Stomach (tissue), 9 donors: ENCODE measurements around the gene ARSJ. TPM values are rescaled to one million over a fixed set of nuclear protein-coding genes. Genes with fewer than 3 reads are reported as not detected.
A peak's percentile ranks its signal among the peaks of the same experiment; 100 is the strongest.

Experiments used
- DNase-seq, 2 donors: peaks; one replicate each; pipeline versions ENCODE4 v3.0.0 to v3.0.0-alpha.2; 2013 to 2019
- H3K27ac ChIP-seq, 5 donors: fragments of 200-600 bp in 4 of 5; sonication (generic) in 4 of 5; one replicate each; pipeline ENCODE4 v1.5.1; 2013 to 2019; ENCODE audit warnings: mild to moderate bottlenecking in 1 of 5, moderate library complexity in 1 of 5
- H3K27me3 ChIP-seq, 3 donors: fragments of 200-600 bp; sonication (generic); one replicate each; pipeline ENCODE4 v1.5.1; 2017 to 2019; ENCODE audit warnings: mixed run types in 1 of 3
- H3K36me3 ChIP-seq, 4 donors: fragments of 200-600 bp; sonication (generic); 1 replicate in 3 of 4; 2 replicates in 1 of 4; pipeline ENCODE4 v1.5.1; 2016 to 2019
- H3K4me1 ChIP-seq, 4 donors: fragments of 200-600 bp; sonication (generic); one replicate each; pipeline ENCODE4 v1.5.1; 2016 to 2019
- H3K4me3 ChIP-seq, 4 donors: fragments of 200-600 bp; sonication (generic) in 3 of 4; one replicate each; pipeline ENCODE4 v1.5.1; 2016 to 2019; ENCODE audit warnings: mild to moderate bottlenecking in 1 of 4
- H3K9me3 ChIP-seq, 4 donors: fragments of 200-600 bp; sonication (generic); one replicate each; pipeline ENCODE4 v1.5.1; 2016 to 2019
- CTCF ChIP-seq, 7 experiments: fragments of 450-650 bp in 4 of 7; fragments of 200-600 bp in 3 of 7; sonication (generic) in 3 of 7; IDR thresholded peaks; one replicate each; pipeline ENCODE4 v1.5.1; 2016 to 2019; ENCODE audit warnings: antibody characterized with exemption in 7 of 7, control low read depth in 2 of 7, mild to moderate bottlenecking in 1 of 7
- EP300 ChIP-seq: sonication (generic); formaldehyde crosslinking; IDR thresholded peaks from one replicate; pipeline ENCODE4 v1.6.1; 2017; ENCODE audit warnings: antibody characterized with exemption
- POLR2A ChIP-seq, 4 donors: fragments of 450-650 bp; IDR thresholded peaks; one replicate each; pipeline ENCODE4 v1.6.1; 2016; ENCODE audit warnings: antibody characterized with exemption in 4 of 4, control low read depth in 2 of 4, mild to moderate bottlenecking in 1 of 4, moderate library complexity in 1 of 4
- POLR2AphosphoS5 ChIP-seq, 3 donors: sonication (generic); formaldehyde crosslinking; IDR thresholded peaks; one replicate each; pipeline ENCODE4 v1.6.1; 2016; ENCODE audit warnings: antibody characterized with exemption in 3 of 3
- WGBS, 5 donors: extraction: QIAGEN DNeasy Blood & Tissue Kit in 3 of 5; methylation state at CpG; one replicate each; pipeline versions ENCODE4 v1.1.5 to v1.1.7; 2013 to 2018; 5-methylcytosine and 5-hydroxymethylcytosine counted together
- intact Hi-C: fragments of 100-400 bp; cut with DNase I; formaldehyde crosslinking; loops from one replicate; pipeline ENCODE4 v1.15.1; 2023; ENCODE audit warnings: low total_unique reads
- polyA plus RNA-seq, 3 donors: library from polyadenylated mRNA; stranded (reverse); fragments of 200-250 nt; gene quantifications; one replicate each; pipeline ENCODE4 v1.2.3, GENCODE V29; 2013
- total RNA-seq, 5 donors: library from RNA; depleted of rRNA; stranded (reverse); fragments of >200 nt; gene quantifications; one replicate each; pipeline versions ENCODE4 v1.1.0 to v1.2.3, GENCODE V29; 2014 to 2016
- donor health status: healthy with polysubstance abuse.
- donor health status: Bipolar disorder and iron deficiency.
- donor health status: healthy.

ARSJ gene
- total and polyA plus RNA-seq, 8 donors, result 0.92 to 23.3 (median 5.6) TPM

DNA sequence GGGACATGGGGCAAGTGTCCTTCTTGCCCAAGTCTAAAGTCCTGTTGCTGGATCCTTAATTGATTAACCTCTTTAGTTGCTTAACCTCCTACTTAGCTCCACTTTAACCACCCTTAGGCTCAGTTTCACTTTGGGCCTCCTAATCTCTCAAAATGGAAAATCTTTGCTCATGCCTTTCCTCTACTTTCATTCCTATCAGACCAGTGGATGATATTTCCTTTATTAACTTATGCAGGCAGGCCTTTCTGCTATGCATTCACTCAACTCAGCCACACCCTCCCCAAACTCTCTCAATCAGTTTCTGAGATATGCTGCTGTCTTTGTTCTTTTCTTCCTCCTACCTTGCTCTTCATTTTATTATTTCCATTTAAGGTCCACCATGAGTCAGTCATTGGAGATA lies 14.4 kb upstream of the ARSJ start:
- intact Hi-C loops, result no loop called here
- no peaks in the 10 kb centered on the region for H3K36me3 ChIP-seq
- DNase-seq, result no peak

DNA sequence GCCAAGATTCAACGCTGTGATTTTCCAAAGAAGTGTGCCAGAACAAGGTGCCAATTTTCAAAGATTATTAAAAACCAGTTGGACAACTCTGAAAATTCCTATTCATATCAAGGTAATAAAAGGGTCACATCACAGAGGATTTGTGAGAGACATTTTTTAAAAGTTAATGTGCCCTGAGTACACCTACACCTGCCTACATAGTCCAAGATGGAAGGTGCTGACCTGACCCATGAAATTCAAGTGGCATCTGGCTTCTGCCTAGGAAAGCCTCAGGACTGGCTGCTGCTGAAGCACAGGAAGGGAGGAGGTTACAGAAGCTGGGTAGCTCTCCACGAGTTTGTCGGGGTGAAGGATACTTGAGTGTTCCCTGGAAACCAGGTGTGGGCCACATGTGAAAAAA lies 11.4 kb upstream of the ARSJ start:
- H3K36me3 ChIP-seq, result no peaks in the 10 kb centered on the region
- WGBS, 5 donors, result 35 to 71% (median 47%) methylated on average over 3 of the region's 3 CpGs
- H3K27me3 ChIP-seq, result no peaks in the 10 kb centered on the region
- H3K4me1 ChIP-seq, result peaks cover 0 to 8% (median 0%) of the 10 kb centered on the region in 4 donors
- H3K4me3 ChIP-seq, result no peak overlapping the region
- H3K9me3 ChIP-seq, result no peaks in the 10 kb centered on the region
- H3K27ac ChIP-seq, result peak overlapping the region in 2 of 5 donors; percentile 21 to 22
- DNase-seq, result no peak
- intact Hi-C loops, result no loop called here
- TF ChIP-seq EP300 (no peak), POLR2A (IDR thresholded peaks at IDR 0.05) (no peak), POLR2AphosphoS5 (IDR thresholded peaks at IDR 0.05) (no peak), CTCF (IDR thresholded peaks at IDR 0.05) (no peak)

More for the DNA sequence above, 14.4 kb upstream of the ARSJ start:
- H3K27me3 ChIP-seq, result no peaks in the 10 kb centered on the region
- no peak overlapping the region for H3K4me3 ChIP-seq
- H3K4me1 ChIP-seq, result peaks cover 0 to 8% (median 0%) of the 10 kb centered on the region in 4 donors
- H3K9me3 ChIP-seq, result no peaks in the 10 kb centered on the region
- TF ChIP-seq EP300 (no peak), POLR2A (IDR thresholded peaks at IDR 0.05) (no peak), CTCF (IDR thresholded peaks at IDR 0.05) (no peak), POLR2AphosphoS5 (IDR thresholded peaks at IDR 0.05) (no peak)
- no peak overlapping the region for H3K27ac ChIP-seq

- Histone ChIP-seq H3K4me3 (no peak overlapping the region), H3K9me3 (no peaks in the 10 kb centered on the region), H3K36me3 (no peaks in the 10 kb centered on the region), H3K27ac (no peak overlapping the region), H3K4me1 (peaks cover 0 to 8% (median 0%) of the 10 kb centered on the region in 4 donors), H3K27me3 (no peaks in the 10 kb centered on the region)
- intact Hi-C loops, result no loop called here
- 71 to 87% (median 76%) methylated on average over 3 of the region's 3 CpGs for WGBS, 5 donors
- no peak for TF ChIP-seq POLR2A (IDR thresholded peaks at IDR 0.05)
- TF ChIP-seq EP300, result no peak
- no peak for TF ChIP-seq POLR2AphosphoS5 (IDR thresholded peaks at IDR 0.05)
- no peak for TF ChIP-seq CTCF (IDR thresholded peaks at IDR 0.05)
- DNase-seq, result no peak
Measured at GRCh38 chr4:113987382-113987941, 8.0 kb upstream of the ARSJ start.

DNA sequence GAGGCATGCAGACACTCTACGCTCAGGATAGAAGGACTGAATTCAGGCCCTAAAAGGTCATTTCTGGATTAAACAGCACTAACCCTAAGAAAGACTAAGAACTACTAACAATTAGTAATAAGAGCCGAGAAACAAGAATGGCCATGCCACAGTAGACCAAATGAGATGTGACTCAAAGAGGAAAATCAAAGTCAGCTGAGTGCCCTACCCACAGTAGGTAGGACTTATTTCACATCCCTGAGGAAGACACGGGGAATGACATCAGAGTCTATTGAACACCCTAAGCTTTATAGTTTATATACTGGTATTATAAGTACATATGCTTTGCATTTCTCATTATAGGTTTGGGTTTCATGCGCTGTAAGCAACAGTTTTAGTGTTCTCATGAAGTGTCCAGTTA lies 2.7 kb upstream of the ARSJ start:
- Histone ChIP-seq H3K36me3 (no peaks in the 10 kb centered on the region), H3K9me3 (no peaks in the 10 kb centered on the region), H3K4me1 (peaks cover 0 to 25% (median 14%) of the 10 kb centered on the region in 4 donors), H3K4me3 (no peak overlapping the region), H3K27ac (no peak overlapping the region), H3K27me3 (no peaks in the 10 kb centered on the region)
- intact Hi-C loops, result no loop called here
- DNase-seq, result no peak
- no peak for TF ChIP-seq EP300
- no peak for TF ChIP-seq POLR2A (IDR thresholded peaks at IDR 0.05)
- TF ChIP-seq POLR2AphosphoS5 (IDR thresholded peaks at IDR 0.05), result no peak
- no peak for TF ChIP-seq CTCF (IDR thresholded peaks at IDR 0.05)
- WGBS, 5 donors, result 88 to 95% (median 92%) methylated on average over 4 of the region's 4 CpGs
